ENCODE data around the gene LIMCH1. TPM values are rescaled to one million over a fixed set of nuclear protein-coding genes. Genes with fewer than 3 reads are reported as not detected.

The LIMCH1 gene
- total RNA-seq, 3 donors from 2014 or later (not counting 1 experiment from before 2014, with no cell fraction given): 0.05 TPM; not detected in 2

- no peaks in the 10 kb centered on the region for H3K9me3 ChIP-seq (ENCODE audit: control insufficient read depth, insufficient read depth, low read length)
- H3K9me3 Mint-ChIP-seq: no peaks in the 10 kb centered on the region
- H3K4me3 Mint-ChIP-seq: no peak overlapping the region
- peaks cover 7% of the 10 kb centered on the region for H3K27me3 ChIP-seq (ENCODE audit: control insufficient read depth, insufficient read depth, low read length)
- DNase-seq (no peak), ATAC-seq (no peak)
- H3K4me3 ChIP-seq (ENCODE audit: low read length): no peak overlapping the region
- H3K36me3 Mint-ChIP-seq: no peaks in the 10 kb centered on the region
- H3K27ac ChIP-seq (ENCODE audit: low read length): no peak overlapping the region
- no peaks in the 10 kb centered on the region for H3K4me1 Mint-ChIP-seq
- H3K27ac Mint-ChIP-seq: no peak overlapping the region
- H3K27me3 Mint-ChIP-seq (ENCODE audit: low read depth in 2 of 2): peaks cover 18 to 20% of the 10 kb centered on the region in 2 donors
- no peak for TF ChIP-seq CTCF (IDR thresholded peaks at IDR 0.05)
- intact Hi-C loops (cut with micrococcal nuclease): no loop called here
- H3K36me3 ChIP-seq (ENCODE audit: control insufficient read depth, insufficient read depth, low read length): no peaks in the 10 kb centered on the region
- H3K4me1 ChIP-seq (ENCODE audit: control insufficient read depth, insufficient read depth, low read length): peaks cover 3% of the 10 kb centered on the region
These were observed 105.4 kb downstream of the LIMCH1 start for GRCh38 chr4:41643331-41643730.

- Mint-ChIP-seq H3K9me3 (no peaks in the 10 kb centered on the region), H3K4me1 (no peaks in the 10 kb centered on the region), H3K27me3 (ENCODE audit: low read depth in 2 of 2) (peaks cover 18 to 20% of the 10 kb centered on the region in 2 donors), H3K4me3 (no peak overlapping the region), H3K36me3 (no peaks in the 10 kb centered on the region), H3K27ac (no peak overlapping the region)
- Histone ChIP-seq H3K27ac (ENCODE audit: low read length) (no peak overlapping the region), H3K9me3 (ENCODE audit: control insufficient read depth, insufficient read depth, low read length) (no peaks in the 10 kb centered on the region), H3K27me3 (ENCODE audit: control insufficient read depth, insufficient read depth, low read length) (peaks cover 7% of the 10 kb centered on the region), H3K4me1 (ENCODE audit: control insufficient read depth, insufficient read depth, low read length) (peaks cover 3% of the 10 kb centered on the region), H3K36me3 (ENCODE audit: control insufficient read depth, insufficient read depth, low read length) (no peaks in the 10 kb centered on the region), H3K4me3 (ENCODE audit: low read length) (no peak overlapping the region)
- no peak for DNase-seq
- ATAC-seq: no peak
- intact Hi-C loops (cut with micrococcal nuclease): no loop called here
- no peak for TF ChIP-seq CTCF (IDR thresholded peaks at IDR 0.05)
- WGBS (ENCODE audit: insufficient coverage): 22% methylated on average over 41 of the region's 41 CpGs
These were observed 106.4 kb downstream of the LIMCH1 start for GRCh38 chr4:41644288-41644914.

GRCh38 chr4:41644915-41645295 lies 106.9 kb downstream of the LIMCH1 start:
- no peak for DNase-seq
- TF ChIP-seq CTCF (IDR thresholded peaks at IDR 0.05): no peak

More at GRCh38 chr4:41644915-41645295, 106.9 kb downstream of the LIMCH1 start:
- Mint-ChIP-seq H3K27me3 (ENCODE audit: low read depth in 2 of 2) (peaks cover 18 to 20% of the 10 kb centered on the region in 2 donors), H3K36me3 (no peaks in the 10 kb centered on the region), H3K27ac (no peak overlapping the region), H3K4me1 (no peaks in the 10 kb centered on the region), H3K9me3 (no peaks in the 10 kb centered on the region), H3K4me3 (no peak overlapping the region)
- H3K27me3 ChIP-seq (ENCODE audit: control insufficient read depth, insufficient read depth, low read length): peaks cover 7% of the 10 kb centered on the region
- 94% methylated on average over 4 of the region's 6 CpGs for WGBS (ENCODE audit: insufficient coverage)
- no peak overlapping the region for H3K27ac ChIP-seq (ENCODE audit: low read length)
- no peaks in the 10 kb centered on the region for H3K36me3 ChIP-seq (ENCODE audit: control insufficient read depth, insufficient read depth, low read length)
- ATAC-seq: no peak
- no peaks in the 10 kb centered on the region for H3K9me3 ChIP-seq (ENCODE audit: control insufficient read depth, insufficient read depth, low read length)
- H3K4me1 ChIP-seq (ENCODE audit: control insufficient read depth, insufficient read depth, low read length): peaks cover 3% of the 10 kb centered on the region
- intact Hi-C loops (cut with micrococcal nuclease): no loop called here
- H3K4me3 ChIP-seq (ENCODE audit: low read length): no peak overlapping the region
